ENCODE data around the gene C1orf52. TPM values are rescaled to one million over a fixed set of nuclear protein-coding genes. Genes with fewer than 3 reads are reported as not detected.

The C1orf52 gene
- total and polyA plus RNA-seq, 2 of the 13 experiments (the other 11 are each of a cell fraction or from before 2014, with no cell fraction given) = 19.4 to 27.4 TPM

GRCh38 chr1:85202092-85202863 is 57.2 kb downstream of the C1orf52 start:
- in situ Hi-C loops (cut with HindIII; ENCODE audit: extremely low pct_ligation_motif_present, low pct_unique_long_range_greater_than_20kb) (no loop called here), intact Hi-C loops (cut with micrococcal nuclease; ENCODE audit: unreplicated experiment) (no loop called here)
- peak overlapping the region; percentile 91 for H3K9ac ChIP-seq (ENCODE audit: insufficient read depth, low read depth, low read length)
- 2% methylated on average over 14 of the region's 14 CpGs for WGBS (ENCODE audit: low lambda C conversion rate)
- BruUV-seq (replicated peaks) = TSS peak; percentile 90
- H3K4me1 ChIP-seq (ENCODE audit: insufficient read depth, low read length) = peaks cover 21% of the 10 kb centered on the region
- CTCF ChIA-PET (ENCODE audit: low intra/inter-chr PET ratio, low total read pairs) = no interaction called here
- no peaks in the 10 kb centered on the region; a peak in 1 of 5 replicates for H3K27me3 ChIP-seq (ENCODE audit: control insufficient read depth in 1 of 2, insufficient read depth in 2 of 2, low read length in 2 of 2)
- H3K36me3 ChIP-seq (replicated peaks in 1 of 2; ENCODE audit: control insufficient read depth in 1 of 2, insufficient read depth in 2 of 2, low read length in 2 of 2) = no peaks in the 10 kb centered on the region
- peak overlapping the region; percentile 86 for H3K27ac ChIP-seq (ENCODE audit: extremely low read length, insufficient read depth, low read length)
- no peaks in the 10 kb centered on the region for H3K9me3 ChIP-seq (ENCODE audit: low read length)
- peak; percentile 1; the same call in 1 of the 3 replicates for ATAC-seq
- peak overlapping the region; percentile 59 for H2AFZ ChIP-seq (ENCODE audit: low read length)
- peaks cover 25% of the 10 kb centered on the region for H3K79me2 ChIP-seq (ENCODE audit: insufficient read depth, low read length)
- POLR2A ChIA-PET = no interaction called here
- FAIRE-seq = no peak
- DNase-seq (ENCODE audit: low spot score) = no peak
- peak overlapping the region; percentile 85 to 97 (median 85) for H3K4me3 ChIP-seq (replicated peaks in 1 of 3; ENCODE audit: insufficient read depth in 1 of 3, low read depth in 2 of 3, low read length in 3 of 3)
- no peaks in the 10 kb centered on the region for H4K20me1 ChIP-seq (ENCODE audit: insufficient read depth, low read length)
- peak overlapping the region; percentile 94 for H3K4me2 ChIP-seq (ENCODE audit: low read depth, low read length)
- TF ChIP-seq E2F5 (CRISPR knock-in tag; conservative IDR thresholded peaks at IDR 0.05) (no peak), TMF1 (CRISPR knock-in tag; IDR thresholded peaks at IDR 0.05; ENCODE audit: low read depth) (0 out of 2 replicates have a peak, but pooled peaks have one; percentile 16), GPBP1L1 (CRISPR knock-in tag; IDR thresholded peaks at IDR 0.05) (no peak), ZSCAN5A (CRISPR knock-in tag; IDR thresholded peaks at IDR 0.05; ENCODE audit: borderline replicate concordance) (0 out of 2 replicates have a peak, but pooled peaks have one; percentile 2), ZNF281 (CRISPR knock-in tag; IDR thresholded peaks at IDR 0.05; ENCODE audit: borderline replicate concordance) (no peak), ZFP36 (IDR thresholded peaks at IDR 0.05; ENCODE audit: borderline replicate concordance, low read depth, low read length, partially characterized antibody) (no peak), GTF3A (CRISPR knock-in tag; conservative IDR thresholded peaks at IDR 0.05) (no peak), CBX2 (IDR thresholded peaks at IDR 0.05; ENCODE audit: low read depth, low read length) (peak; percentile 66; the same call in 1 of the 2 replicates), CBX2 (CRISPR knock-in tag; IDR thresholded peaks at IDR 0.05; ENCODE audit: low read depth) (no peak), MAFG (CRISPR knock-in tag; IDR thresholded peaks at IDR 0.05) (no peak), ZNF75D (CRISPR knock-in tag; IDR thresholded peaks at IDR 0.05; ENCODE audit: borderline replicate concordance) (no peak), ATF4 (CRISPR knock-in tag; IDR thresholded peaks at IDR 0.05) (peak in 1 of 2 experiments; percentile 73; a peak in 1 of 4 replicates), ZNF414 (CRISPR knock-in tag; IDR thresholded peaks at IDR 0.05) (no peak)

Measured in HepG2 (cell line).